NAMALWA (cell line): ENCODE data around the gene ATAD3A.

Experiments used
- DNase-seq: peaks from one replicate; pipeline ENCODE4 v3.0.0-alpha.2; 2015; ENCODE audit warnings: low spot score

Gene ATAD3A

DNA sequence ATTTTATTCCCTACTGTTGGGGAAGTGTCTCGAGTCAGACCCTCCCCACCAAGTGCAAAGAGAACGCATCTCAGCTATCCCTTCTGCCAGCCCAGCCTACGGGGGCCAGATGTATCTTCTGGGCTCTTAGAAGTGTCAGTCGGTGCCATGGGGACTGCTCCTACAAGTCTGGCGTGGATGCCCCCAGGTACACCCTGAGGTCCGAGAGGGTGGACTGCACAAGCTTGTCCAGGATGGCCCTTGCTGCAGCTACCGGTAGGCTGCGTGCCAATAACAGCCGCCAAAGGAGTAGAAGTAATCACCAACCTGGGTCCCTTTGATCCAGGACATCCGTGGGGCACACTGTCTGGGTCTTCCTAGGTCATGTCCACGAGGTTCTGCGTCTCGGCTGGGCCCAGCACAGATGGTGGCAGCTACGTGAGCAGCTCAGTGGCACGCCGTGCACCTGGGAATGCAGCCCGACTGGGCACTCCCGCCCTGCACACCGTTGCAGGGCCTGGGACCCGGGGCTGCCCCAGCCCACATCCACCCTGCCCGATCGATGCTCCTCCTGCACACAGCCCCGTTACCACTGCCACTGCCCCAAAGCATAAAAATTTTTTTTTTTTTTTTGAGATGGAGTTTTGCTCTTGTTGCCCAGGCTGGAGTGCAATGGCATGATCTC lies 71.5 kb downstream of the ATAD3A start:
- DNase-seq: no peak
